Trophoblast cell (in vitro differentiated cells and primary cell): ENCODE measurements around the gene TBC1D30.

Experiments used
- DNase-seq, 2 donors: peaks; one replicate each; pipeline ENCODE4 v3.0.0-alpha.2; 2016
- H2AFZ ChIP-seq: 2 replicates; pipeline ENCODE4 v1.6.1; 2013; ENCODE audit warnings: low read length, moderate library complexity, mild to moderate bottlenecking; ENCODE audit not compliant: insufficient read depth, poor library complexity
- H2AK5ac ChIP-seq: 2 replicates; pipeline ENCODE4 v1.6.1; 2013; ENCODE audit warnings: mild to moderate bottlenecking, low read length
- H2BK120ac ChIP-seq: 2 replicates; pipeline ENCODE4 v1.6.1; 2013; ENCODE audit warnings: low read length, mild to moderate bottlenecking, moderate library complexity; ENCODE audit not compliant: insufficient read depth, poor library complexity
- H2BK12ac ChIP-seq: 2 replicates; pipeline ENCODE4 v1.6.1; 2013; ENCODE audit warnings: mild to moderate bottlenecking, low read length, moderate library complexity
- H2BK5ac ChIP-seq: 2 replicates; pipeline ENCODE4 v1.6.1; 2013; ENCODE audit warnings: low read length, low read depth, moderate library complexity, mild to moderate bottlenecking; ENCODE audit not compliant: poor library complexity
- H3K14ac ChIP-seq: 2 replicates; pipeline ENCODE4 v1.6.1; 2013; ENCODE audit warnings: mild to moderate bottlenecking, low read length
- H3K18ac ChIP-seq: 2 replicates; pipeline ENCODE4 v1.6.1; 2013; ENCODE audit warnings: mild to moderate bottlenecking, low read length
- H3K23ac ChIP-seq: 2 replicates; pipeline ENCODE4 v1.6.1; 2013; ENCODE audit warnings: low read length
- H3K27ac ChIP-seq: 2 replicates; pipeline ENCODE4 v1.5.1; 2013; ENCODE audit warnings: low read depth, mild to moderate bottlenecking, inconsistent platforms, low read length, moderate library complexity
- H3K27me3 ChIP-seq: 2 replicates; pipeline ENCODE4 v1.6.1; 2013; ENCODE audit warnings: inconsistent platforms, mild to moderate bottlenecking, low read length, moderate library complexity; ENCODE audit not compliant: insufficient read depth
- H3K36me3 ChIP-seq, 2 experiments: 1 replicate in 1 of 2; 2 replicates in 1 of 2; pipeline ENCODE4 v1.6.1; 2013; ENCODE audit warnings: low read length in 2 of 2, mild to moderate bottlenecking in 2 of 2, moderate library complexity in 1 of 2; ENCODE audit not compliant: insufficient read depth in 2 of 2, control insufficient read depth in 1 of 2
- H3K4ac ChIP-seq: 2 replicates; pipeline ENCODE4 v1.6.1; 2013; ENCODE audit warnings: low read depth, mild to moderate bottlenecking, low read length, moderate library complexity
- H3K4me1 ChIP-seq, 2 experiments: 1 replicate in 1 of 2; 2 replicates in 1 of 2; pipeline ENCODE4 v1.6.1; 2013; ENCODE audit warnings: low read length in 2 of 2, mild to moderate bottlenecking in 2 of 2, moderate library complexity in 1 of 2; ENCODE audit not compliant: insufficient read depth in 2 of 2, control insufficient read depth in 1 of 2
- H3K4me2 ChIP-seq: 2 replicates; pipeline ENCODE4 v1.6.1; 2013; ENCODE audit warnings: inconsistent platforms, mild to moderate bottlenecking, low read length, moderate library complexity
- H3K4me3 ChIP-seq: 2 replicates; pipeline ENCODE4 v1.5.1; 2013; ENCODE audit warnings: mild to moderate bottlenecking, low read depth, low read length, inconsistent platforms
- H3K79me1 ChIP-seq: one replicate; pipeline ENCODE4 v1.6.1; 2013; ENCODE audit warnings: low read length
- H3K79me2 ChIP-seq: 2 replicates; pipeline ENCODE4 v1.6.1; 2013; ENCODE audit warnings: low read length, mild to moderate bottlenecking; ENCODE audit not compliant: control insufficient read depth, insufficient read depth, poor library complexity
- H3K9ac ChIP-seq: 2 replicates; pipeline ENCODE4 v1.6.1; 2013; ENCODE audit warnings: mild to moderate bottlenecking, low read length
- H3K9me3 ChIP-seq: 2 replicates; pipeline ENCODE4 v1.6.1; 2013; ENCODE audit warnings: low read depth, mild to moderate bottlenecking, control low read depth, inconsistent platforms, low read length; ENCODE audit not compliant: insufficient read depth
- H4K12ac ChIP-seq: 2 replicates; pipeline ENCODE4 v1.6.1; 2013; ENCODE audit warnings: low read depth, mild to moderate bottlenecking, low read length, moderate library complexity
- H4K8ac ChIP-seq: 2 replicates; pipeline ENCODE4 v1.6.1; 2013; ENCODE audit warnings: low read depth, mild to moderate bottlenecking, low read length, moderate library complexity
- H4K91ac ChIP-seq: one replicate; pipeline ENCODE4 v1.6.1; 2013; ENCODE audit warnings: low read depth, mild to moderate bottlenecking, low read length, moderate library complexity
- WGBS: extraction: QIAGEN DNeasy Blood & Tissue Kit; methylation state at CpG from one replicate; pipeline ENCODE4 v1.1.7; 2013; ENCODE audit warnings: missing lambda C conversion rate; ENCODE audit not compliant: insufficient read length, insufficient coverage; ENCODE audit errors: extremely low coverage; 5-methylcytosine and 5-hydroxymethylcytosine counted together

Gene TBC1D30

GRCh38 chr12:64790166-64790565, 34.3 kb upstream of the TBC1D30 start:
- no peaks in the 10 kb centered on the region for H3K79me1 ChIP-seq
- no peaks in the 10 kb centered on the region for H3K36me3 ChIP-seq
- H3K4me2 ChIP-seq: no peak overlapping the region
- H2BK5ac ChIP-seq: no peak overlapping the region
- no peak overlapping the region for H2BK12ac ChIP-seq
- H2BK120ac ChIP-seq: no peak overlapping the region
- H3K4me3 ChIP-seq: no peak overlapping the region
- H4K8ac ChIP-seq: no peak overlapping the region
- no peak overlapping the region for H4K91ac ChIP-seq
- H3K9me3 ChIP-seq: no peaks in the 10 kb centered on the region
- no peak overlapping the region for H3K9ac ChIP-seq
- no peaks in the 10 kb centered on the region for H3K27me3 ChIP-seq
- H2AFZ ChIP-seq: no peak overlapping the region
- H3K4me1 ChIP-seq: peaks cover 0 to 5% of the 10 kb centered on the region in 2 experiments
- no peak overlapping the region for H4K12ac ChIP-seq
- no peak overlapping the region for H3K27ac ChIP-seq
- no peak overlapping the region for H3K18ac ChIP-seq
- H3K4ac ChIP-seq: no peak overlapping the region
- no peaks in the 10 kb centered on the region for H3K79me2 ChIP-seq
- DNase-seq: peak in 1 of 2 donors; percentile 55
- no peak overlapping the region for H3K23ac ChIP-seq
- H2AK5ac ChIP-seq: no peak overlapping the region
- H3K14ac ChIP-seq: no peak overlapping the region
- no CpG with 5 or more reads among the region's 1 CpG for WGBS

- H4K12ac ChIP-seq: no peak overlapping the region
These were observed 33.4 kb upstream of the TBC1D30 start for GRCh38 chr12:64791036-64791435.

GRCh38 chr12:64792128-64792527, 32.3 kb upstream of the TBC1D30 start:
- Histone ChIP-seq H3K79me1 (no peaks in the 10 kb centered on the region), H2AFZ (no peak overlapping the region), H4K91ac (no peak overlapping the region), H2BK120ac (no peak overlapping the region), H3K36me3 (no peaks in the 10 kb centered on the region), H2BK12ac (no peak overlapping the region), H3K9me3 (no peaks in the 10 kb centered on the region), H3K79me2 (no peaks in the 10 kb centered on the region), H4K12ac (no peak overlapping the region), H3K4me2 (no peak overlapping the region), H3K18ac (no peak overlapping the region), H4K8ac (no peak overlapping the region), H3K9ac (no peak overlapping the region), H3K27me3 (no peaks in the 10 kb centered on the region), H3K4me3 (no peak overlapping the region), H3K27ac (no peak overlapping the region), H3K4ac (no peak overlapping the region), H2AK5ac (no peak overlapping the region), H3K4me1 (peaks cover 0 to 5% of the 10 kb centered on the region in 2 experiments), H3K14ac (no peak overlapping the region), H2BK5ac (no peak overlapping the region), H3K23ac (no peak overlapping the region)
- no peak for DNase-seq
- WGBS: no CpG with 5 or more reads among the region's 1 CpG

More at GRCh38 chr12:64791036-64791435, 33.4 kb upstream of the TBC1D30 start:
- no peak overlapping the region for H3K4me2 ChIP-seq
- no peaks in the 10 kb centered on the region for H3K79me2 ChIP-seq
- peak in 1 of 2 donors; percentile 19 for DNase-seq
- no peak overlapping the region for H4K8ac ChIP-seq
- H3K79me1 ChIP-seq: no peaks in the 10 kb centered on the region
- H2BK5ac ChIP-seq: no peak overlapping the region
- H2BK12ac ChIP-seq: no peak overlapping the region
- H3K23ac ChIP-seq: no peak overlapping the region
- no peak overlapping the region for H3K18ac ChIP-seq
- H2AFZ ChIP-seq: no peak overlapping the region
- H3K9me3 ChIP-seq: no peaks in the 10 kb centered on the region
- no peak overlapping the region for H3K27ac ChIP-seq
- no peak overlapping the region for H3K14ac ChIP-seq
- H2BK120ac ChIP-seq: no peak overlapping the region
- H3K36me3 ChIP-seq: no peaks in the 10 kb centered on the region
- no peak overlapping the region for H3K4me3 ChIP-seq
- peaks cover 0 to 5% of the 10 kb centered on the region in 2 experiments for H3K4me1 ChIP-seq
- H2AK5ac ChIP-seq: no peak overlapping the region
- H3K27me3 ChIP-seq: no peaks in the 10 kb centered on the region
- H3K4ac ChIP-seq: no peak overlapping the region
- H4K91ac ChIP-seq: no peak overlapping the region
- H3K9ac ChIP-seq: no peak overlapping the region

GRCh38 chr12:64793610-64794009, 30.8 kb upstream of the TBC1D30 start:
- H3K27ac ChIP-seq: no peak overlapping the region
- no peaks in the 10 kb centered on the region for H3K79me2 ChIP-seq
- no peaks in the 10 kb centered on the region for H3K27me3 ChIP-seq
- no peak overlapping the region for H2AK5ac ChIP-seq
- H3K79me1 ChIP-seq: no peaks in the 10 kb centered on the region
- no peak overlapping the region for H4K91ac ChIP-seq
- H3K36me3 ChIP-seq: no peaks in the 10 kb centered on the region
- no peak overlapping the region for H3K18ac ChIP-seq
- H3K4me1 ChIP-seq: peaks cover 0 to 5% of the 10 kb centered on the region in 2 experiments
- H4K12ac ChIP-seq: no peak overlapping the region
- H3K4me2 ChIP-seq: no peak overlapping the region
- H3K14ac ChIP-seq: no peak overlapping the region
- H2BK5ac ChIP-seq: no peak overlapping the region
- no peak overlapping the region for H3K23ac ChIP-seq
- no peak overlapping the region for H2AFZ ChIP-seq
- no peaks in the 10 kb centered on the region for H3K9me3 ChIP-seq
- H2BK12ac ChIP-seq: peak overlapping the region; percentile 40
- H2BK120ac ChIP-seq: no peak overlapping the region
- no CpG with 5 or more reads among the region's 3 CpGs for WGBS
- no peak overlapping the region for H3K4me3 ChIP-seq
- H3K4ac ChIP-seq: no peak overlapping the region
- H4K8ac ChIP-seq: no peak overlapping the region
- no peak overlapping the region for H3K9ac ChIP-seq
- DNase-seq: no peak
